Activated T-cell treated with anti-CD3 and anti-CD28 coated beads for 48 hours (primary cell): ENCODE results near the gene CTSA.
A peak's percentile ranks its signal among the peaks of the same experiment; 100 is the strongest.
"Not testable (repeated sequence)": the region's sequence is repeated elsewhere in the genome, so short reads cannot be mapped to it uniquely, and the experiment has no call there.

ENCODE experiments used
- DNase-seq: peaks from one replicate; pipeline ENCODE4 v3.0.0-alpha.2; 2020; ENCODE audit warnings: low read depth

The CTSA gene

DNA sequence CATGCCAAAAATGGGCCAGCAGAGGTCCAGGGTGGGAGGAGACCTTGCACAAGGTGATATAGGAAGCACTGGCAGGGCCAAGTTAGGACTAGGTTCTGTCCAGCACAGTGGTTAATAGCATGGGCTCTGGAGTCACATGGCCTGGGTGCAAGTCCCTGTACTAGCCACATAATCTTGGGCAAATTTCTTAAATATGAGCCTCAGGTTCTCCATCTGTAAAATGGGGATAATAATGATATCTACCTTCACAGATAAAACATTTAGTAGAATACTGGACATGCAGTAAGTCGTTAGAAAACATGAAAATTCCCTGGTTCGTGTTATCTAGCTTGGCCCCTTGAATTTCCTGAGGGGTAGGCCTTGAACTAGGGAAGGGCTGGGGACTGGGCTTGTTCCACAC, 6.2 kb downstream of the CTSA start:
- DNase-seq: no peak

DNA sequence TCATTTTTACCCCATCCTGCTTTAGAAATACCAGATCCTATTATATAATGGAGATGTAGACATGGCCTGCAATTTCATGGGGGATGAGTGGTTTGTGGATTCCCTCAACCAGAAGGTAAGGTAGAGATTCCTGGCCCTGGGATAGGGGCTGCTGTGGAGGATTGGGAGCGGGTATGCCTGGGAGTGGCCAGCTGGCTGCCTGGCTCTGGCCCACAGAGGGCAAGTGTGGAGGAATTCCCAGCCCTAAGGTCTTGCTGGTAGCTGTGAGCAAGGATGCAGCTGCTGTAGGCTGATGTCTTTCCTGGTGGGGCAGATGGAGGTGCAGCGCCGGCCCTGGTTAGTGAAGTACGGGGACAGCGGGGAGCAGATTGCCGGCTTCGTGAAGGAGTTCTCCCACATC, 6.6 kb downstream of the CTSA start:
- no peak for DNase-seq

DNA sequence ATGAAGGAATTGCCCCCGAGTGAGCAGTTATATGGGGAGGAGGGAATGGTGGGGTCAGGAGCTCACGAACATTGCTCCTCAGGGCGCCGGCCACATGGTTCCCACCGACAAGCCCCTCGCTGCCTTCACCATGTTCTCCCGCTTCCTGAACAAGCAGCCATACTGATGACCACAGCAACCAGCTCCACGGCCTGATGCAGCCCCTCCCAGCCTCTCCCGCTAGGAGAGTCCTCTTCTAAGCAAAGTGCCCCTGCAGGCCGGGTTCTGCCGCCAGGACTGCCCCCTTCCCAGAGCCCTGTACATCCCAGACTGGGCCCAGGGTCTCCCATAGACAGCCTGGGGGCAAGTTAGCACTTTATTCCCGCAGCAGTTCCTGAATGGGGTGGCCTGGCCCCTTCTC, 7.2 kb downstream of the CTSA start:
- no peak for DNase-seq

DNA sequence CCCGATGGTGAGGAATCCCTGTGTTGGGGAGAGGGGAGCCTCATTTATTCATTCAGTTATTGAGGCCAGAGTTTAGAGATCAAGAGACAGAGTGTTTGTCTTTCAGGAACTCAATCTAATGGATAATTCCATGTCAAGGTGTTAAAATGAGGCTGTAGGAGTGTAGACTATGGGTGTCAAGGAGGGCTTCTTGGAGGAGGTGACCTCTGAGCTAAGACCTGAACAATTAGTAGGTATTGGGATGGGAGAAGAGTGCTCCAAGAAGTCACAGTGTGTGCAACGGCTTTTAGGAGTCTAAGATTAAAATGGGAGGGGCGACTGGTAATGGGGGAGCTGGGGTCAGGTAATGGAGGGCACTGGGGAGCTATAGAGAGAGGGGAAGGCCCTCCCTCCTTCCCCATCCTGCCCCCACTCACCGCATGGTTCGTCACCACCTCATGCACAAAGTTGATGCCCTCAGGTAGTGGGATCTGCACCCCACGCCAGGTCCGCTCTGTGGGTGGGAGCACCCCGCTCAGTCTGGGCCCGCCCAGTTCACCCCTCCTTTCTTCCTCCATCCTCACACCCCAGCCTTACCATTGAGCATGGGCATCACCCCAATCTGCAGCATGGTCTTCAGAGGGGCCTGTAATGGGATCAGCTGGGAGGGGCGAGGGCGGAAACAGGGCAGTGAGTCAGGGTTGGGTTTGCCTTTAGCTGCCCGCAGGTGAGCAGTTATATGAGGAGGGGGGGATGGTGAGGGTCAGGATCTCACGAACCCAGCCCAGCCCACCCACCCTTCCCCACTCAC, 8.1 kb downstream of the CTSA start:
- no peak for DNase-seq

DNA sequence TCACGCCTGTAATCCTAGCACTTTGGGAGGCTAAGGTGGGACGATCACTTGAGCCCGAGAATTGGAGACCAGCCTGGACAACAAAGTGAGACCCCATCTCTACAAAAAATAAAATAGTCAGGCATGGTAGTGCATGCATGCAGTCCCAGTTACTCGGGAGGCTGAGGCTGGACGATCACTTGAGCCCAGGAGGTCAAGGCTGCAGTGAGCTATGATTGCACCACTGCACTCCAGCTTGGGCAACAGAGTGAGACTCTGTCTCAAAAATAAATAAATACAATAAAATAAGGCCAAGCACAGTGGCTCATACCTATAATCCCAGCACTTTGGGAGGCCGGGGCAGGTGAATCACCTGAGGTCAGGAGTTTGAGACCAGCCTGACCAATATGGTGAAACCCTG, 10.2 kb downstream of the CTSA start:
- not testable (repeated sequence) for DNase-seq

DNA sequence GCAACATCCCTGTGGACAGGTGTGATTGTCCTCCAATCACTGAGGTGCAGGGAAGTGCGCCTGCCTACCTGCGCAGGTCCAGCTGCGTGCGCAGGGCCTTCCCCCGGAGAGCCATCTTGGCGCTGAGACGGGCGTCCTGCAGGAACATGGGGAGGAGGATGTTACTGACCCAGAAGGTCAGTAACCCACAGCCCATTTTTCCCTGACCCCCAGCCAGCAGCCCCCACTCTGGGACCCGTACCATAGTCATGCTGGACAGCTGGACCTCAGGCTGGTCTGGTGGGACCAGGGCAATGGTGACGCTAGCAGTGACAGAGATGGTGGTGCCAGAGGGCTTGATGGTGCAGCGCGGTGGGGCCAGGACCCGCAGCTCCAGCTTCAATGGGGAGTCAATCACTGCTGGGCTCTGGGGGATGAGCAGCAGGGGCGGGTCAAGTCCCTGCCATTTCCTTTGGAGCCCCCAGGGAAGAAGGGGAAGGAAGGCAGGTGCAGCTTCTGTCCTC, 11.1 kb downstream of the CTSA start:
- no peak for DNase-seq

DNA sequence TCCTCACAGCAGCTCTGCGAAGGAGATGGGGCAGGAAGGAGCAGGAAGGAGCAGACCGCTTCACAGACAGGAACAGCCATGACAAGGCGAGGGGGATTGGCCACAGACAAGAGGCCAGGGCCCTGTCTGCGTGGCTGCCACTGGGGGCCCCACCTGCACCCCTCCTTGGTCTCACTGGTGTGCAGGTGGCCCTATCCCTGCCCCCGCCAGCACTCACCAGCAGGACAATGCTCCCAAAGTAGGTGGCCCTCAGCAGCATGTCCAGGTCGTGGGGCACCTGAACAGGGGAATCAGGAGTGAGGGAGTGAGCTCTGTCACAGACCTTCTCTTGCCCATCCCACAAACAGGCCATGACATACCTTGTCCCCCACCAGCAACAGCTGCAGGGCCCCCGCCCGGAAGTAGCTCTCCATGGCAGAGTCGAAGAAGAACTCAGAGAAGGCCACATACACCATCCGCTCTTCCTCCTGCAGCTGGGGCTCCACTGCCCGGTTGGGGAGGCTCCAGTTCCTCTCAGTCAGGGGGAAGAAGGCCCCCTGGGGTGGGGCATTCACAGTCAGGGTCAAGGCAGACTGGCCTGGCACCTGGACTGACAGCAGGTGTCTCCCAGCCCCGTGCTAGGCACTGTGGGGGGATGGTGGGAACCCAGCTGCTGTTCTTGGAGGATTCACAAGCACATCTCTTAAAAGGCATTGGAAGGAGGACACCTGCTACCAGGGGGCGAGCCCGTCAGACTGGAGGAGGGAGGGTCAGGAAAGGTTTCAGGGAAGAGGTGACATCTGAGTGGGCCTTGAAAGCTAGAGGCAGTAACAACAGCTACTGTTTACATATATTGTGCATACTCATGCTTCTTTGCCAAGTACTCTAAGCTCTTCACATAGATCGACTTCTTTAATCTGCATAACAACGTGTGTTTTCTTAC, 13.7 kb downstream of the CTSA start:
- DNase-seq: no peak

DNA sequence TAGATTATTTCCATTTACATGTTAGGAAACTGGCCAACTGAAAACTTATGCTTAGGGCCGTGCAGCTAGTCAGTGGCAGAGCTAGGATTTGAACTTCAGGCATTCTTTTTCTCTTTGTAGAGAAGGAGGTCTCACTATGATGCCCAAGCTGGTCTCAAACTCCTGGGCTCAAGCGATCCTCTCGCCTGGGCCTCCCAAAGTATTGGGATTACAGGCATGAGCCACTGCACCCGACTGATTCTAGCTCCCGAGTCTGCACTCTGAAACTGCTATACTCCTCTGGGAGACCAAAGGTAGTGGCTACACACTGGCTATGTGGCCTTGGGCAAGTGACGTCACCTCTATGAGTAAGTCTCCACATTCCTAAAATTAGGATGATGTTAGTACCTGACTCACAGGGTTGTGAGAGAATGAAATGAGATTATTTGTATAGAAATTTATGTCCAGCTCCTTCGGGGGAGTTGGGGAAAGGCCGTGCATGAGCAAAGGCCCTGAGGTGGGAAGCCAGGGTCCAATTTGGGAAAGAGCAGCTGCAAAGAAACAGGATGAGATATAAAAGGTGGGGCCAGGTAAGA, 14.5 kb downstream of the CTSA start:
- no peak for DNase-seq

DNA sequence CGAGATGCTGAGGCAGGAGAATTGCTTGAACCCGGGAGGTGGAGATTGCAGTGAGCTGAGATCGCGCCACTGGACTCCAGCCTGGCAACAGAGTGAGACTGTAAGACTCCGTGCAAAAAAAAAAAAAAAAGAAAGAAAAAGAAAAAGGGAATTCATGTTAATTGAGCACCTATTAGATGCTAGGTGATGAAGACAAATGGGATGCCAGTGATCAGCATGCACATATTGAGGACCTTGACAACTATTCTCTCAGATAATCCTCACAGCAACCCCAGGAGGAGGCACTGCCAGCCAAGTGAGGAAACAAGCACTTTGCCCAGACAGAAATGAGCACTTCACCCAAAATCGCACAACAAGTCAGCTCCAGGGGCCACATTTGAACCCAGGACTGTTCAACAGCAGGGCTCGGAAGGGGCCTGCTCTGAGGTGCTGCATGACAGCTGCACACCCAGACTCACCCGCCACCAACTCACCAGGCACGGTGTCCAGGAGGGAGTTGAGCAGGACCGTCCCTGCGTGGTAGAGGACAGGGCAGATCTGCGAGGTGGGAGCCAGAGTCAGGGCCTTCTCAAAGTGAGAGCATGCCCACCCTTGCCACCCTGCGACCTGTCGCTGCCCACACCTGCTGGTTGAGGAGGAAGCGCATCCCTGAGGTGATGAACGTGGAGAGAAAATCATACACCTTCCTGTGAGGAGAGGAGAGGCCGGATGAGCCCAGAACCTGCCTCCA, 16.2 kb downstream of the CTSA start:
- DNase-seq: no peak

DNA sequence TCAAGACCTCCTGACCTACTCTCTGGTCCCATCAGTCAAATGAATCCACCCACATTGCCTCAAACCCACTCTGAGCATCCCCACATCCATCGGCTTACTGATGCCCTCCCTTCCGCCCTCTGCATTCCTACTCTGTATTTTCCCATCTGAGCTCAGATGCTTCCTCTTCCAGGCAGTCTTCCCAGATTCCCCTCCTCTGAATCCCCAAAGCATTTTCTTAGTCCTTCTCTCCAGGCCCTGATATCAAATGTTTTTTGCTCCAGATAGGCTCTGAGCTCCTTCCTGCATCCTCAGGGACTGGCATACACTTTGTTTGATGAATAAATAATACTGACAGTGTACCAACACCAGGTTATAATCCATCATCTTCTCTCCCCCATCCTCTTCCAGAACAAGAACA, 16.9 kb downstream of the CTSA start:
- no peak for DNase-seq

DNA sequence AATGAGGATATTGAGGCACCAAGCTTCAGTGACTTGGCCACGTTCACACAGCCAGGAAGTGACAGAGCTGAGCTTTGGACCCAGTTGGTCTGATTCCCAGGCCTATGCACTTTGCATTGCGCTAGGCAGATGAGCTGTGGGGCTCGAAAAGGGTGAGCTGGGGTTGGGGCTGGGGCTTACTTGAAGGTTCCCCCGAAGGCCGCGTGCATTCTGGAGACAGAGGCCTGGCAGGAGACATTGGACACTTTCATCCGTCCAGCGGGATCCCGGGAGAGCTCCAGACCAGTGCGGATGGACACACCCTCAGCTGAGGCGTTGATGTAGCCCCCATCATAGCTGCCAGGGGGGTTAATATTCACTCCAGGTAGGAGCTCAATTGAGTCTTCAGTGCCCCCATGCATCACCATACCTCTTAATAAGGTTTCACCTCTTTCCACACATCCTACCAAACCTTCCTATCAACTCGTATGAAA, 18.2 kb downstream of the CTSA start:
- DNase-seq: no peak

DNA sequence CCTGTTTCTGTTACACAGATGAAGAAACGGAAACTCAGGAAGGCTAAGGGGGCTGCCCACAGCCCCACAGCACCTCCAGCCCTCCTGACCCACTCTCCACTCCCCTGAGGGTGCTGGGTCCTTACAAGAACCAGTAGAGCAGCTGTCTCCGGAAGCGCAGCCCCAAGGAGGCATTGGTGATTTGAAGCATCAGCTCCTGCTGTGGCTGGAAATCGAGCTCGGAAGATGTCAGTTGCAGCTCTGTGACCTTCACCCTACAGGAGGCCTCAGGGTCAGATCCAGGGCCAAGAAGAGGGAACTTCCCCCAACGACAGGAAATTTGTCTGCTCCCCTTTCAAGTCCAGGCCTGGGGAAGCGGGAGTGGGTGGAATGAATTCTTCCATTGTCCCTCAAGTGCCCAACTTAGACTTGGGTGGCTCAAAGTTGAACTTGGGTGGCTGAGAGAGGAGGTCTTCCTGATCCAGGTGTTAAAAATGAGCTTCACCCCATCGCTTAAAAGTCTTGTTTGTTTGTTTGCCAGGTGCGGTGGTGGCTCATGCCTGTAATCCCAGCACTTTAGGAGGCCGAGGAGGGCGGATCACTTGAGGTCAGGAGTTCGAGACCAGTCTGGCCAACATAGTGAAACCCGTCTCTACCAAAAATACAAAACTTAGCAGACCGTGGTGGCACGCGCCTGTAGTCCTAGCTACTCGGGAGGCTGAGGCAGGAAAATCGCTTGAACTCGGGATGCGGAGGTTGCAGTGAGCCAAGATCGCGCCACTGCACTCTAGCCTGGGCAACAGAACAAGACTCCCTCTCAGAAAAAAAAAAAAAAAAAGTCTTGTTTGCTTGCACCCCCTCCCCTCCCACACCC, 18.9 kb downstream of the CTSA start:
- no peak for DNase-seq

DNA sequence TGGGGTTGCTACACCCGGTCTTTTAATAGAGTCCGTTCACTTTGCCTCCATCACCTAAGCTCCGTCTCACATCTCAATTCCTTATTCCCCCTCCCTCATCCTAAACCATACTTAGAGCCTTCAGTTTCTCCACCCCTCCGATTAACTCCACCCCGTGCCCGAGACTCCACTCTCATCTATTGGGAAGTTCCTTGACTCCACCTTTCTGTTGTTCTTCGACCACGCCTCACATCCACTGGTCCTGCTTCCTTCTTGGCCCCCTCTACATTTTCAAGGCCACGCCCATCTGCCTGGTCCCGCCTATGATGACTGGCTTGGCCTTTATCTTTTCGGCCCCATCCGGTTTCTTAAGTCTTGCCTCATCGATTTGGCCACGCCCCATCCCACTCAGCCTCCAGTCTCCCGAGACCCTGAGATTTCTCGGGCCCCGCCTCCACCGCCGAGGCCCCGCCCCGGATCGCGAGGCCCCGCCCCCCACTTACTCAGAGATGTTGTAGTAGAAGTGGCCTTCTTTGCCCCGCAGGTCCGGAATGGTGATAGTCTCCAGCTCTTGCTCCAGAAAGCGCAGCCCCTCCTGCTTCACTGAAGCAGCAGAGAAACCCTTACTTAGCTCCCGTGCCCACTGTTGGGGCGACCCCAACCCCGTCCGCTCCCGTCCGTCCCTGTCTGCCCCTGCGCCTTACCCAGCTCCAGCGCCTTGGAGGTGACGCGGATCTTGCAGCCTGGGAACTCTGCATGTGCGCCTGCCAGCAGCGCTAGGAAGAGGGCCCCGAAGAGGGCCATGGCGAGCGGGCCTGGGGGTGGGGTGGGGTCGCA, 19.7 kb downstream of the CTSA start:
- peak; percentile 98 for DNase-seq

DNA sequence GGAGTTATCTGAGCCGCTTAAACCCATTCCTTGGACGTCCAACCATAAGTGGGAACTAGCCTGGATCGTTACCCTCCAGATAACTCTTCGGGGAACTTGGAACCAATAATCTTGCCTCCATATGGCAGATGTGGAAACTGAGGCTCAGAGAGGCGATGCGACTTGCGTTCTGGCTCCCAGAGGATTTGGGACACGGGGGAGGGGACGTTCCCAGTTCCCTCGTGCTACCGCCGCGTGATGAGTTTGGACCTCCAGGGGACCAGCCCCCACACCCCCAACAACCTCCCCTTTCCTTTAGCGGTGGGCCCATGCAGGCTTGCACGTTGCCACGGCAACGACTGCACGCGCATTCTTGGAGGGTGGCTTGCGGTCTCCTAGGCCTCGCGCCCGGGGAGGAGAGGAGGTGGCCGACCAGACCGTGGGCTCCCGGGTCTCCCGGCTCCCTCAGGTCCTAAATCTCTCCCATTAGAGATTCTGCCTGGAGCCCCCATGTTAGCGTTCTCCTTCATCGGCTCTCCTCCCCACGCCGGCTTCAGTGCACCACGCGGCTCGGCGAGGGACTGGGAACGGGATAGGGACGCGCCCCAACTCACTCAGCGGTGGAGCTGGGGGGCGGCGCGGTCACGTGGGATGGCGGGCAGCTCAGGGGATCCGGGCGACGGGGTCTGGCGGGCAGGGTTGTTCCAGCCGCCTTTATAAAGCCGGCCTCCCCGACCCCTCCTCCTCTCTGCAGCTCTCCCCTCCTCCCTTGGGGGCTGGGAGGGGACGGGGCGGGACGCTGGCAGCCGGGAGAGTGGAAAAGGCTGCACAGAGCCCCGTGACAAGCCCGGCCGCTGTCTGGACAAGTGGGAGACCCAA, 20.6 kb downstream of the CTSA start, which contains the start of gene PLTP:
Gene PLTP (minus strand): TSS at position 670 of the 858 bp plus-strand sequence. CDS start 703 bp downstream, outside the sequence.
- peak; percentile 25 for DNase-seq

DNA sequence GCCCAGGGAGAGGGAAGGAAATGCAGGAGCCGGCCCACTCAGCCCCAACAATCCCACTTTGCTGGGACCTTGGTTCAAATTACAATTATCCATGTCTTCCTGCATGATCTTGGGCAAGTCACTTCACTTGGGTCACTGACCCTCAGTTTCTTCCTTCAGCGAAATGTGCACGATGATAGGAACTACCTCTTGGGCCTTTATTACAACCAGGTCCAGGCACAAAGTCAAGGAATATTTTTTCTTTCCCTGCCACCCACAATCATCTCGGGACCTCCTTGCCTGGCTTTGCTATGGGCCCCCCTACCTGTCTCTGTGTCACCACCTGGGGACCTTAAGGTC, 21.2 kb downstream of the CTSA start:
- no peak for DNase-seq

DNA sequence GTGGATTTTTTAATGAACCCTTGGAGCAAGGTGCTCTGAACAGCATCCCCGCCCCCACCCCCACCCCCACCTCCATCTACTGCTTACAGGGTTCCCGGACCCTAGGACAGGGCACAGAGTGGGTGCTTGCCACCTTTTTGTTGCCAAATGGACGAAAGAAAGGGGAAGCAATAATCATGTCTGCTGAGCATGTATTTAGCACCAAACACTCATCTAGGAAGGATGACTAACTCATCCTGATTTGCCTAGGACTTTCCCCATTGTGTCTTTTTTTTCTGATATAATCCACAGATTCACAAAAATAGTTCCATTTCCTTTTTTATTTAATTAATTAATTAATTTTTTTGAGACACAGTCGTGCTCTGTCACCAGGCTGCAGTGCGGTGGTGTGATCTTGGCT, 22.0 kb downstream of the CTSA start:
- no peak for DNase-seq

DNA sequence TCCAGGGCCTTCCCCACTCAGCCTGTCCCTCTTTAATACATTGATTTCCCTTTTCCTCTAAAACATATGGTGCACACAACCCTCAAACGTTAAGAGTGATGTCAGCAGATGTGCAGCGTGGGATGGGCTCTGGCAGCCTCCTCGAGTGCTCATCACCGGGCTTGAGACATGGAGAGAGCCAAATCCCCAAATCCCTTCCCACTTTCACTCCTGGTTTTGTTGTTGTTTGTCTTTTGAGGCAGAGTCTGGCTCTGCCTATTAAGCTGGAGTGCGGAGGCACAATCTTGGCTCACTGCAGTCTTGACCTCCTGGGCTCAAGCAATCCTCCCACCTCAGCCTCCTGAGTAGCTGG, 26.6 kb downstream of the CTSA start:
- DNase-seq: no peak

DNA sequence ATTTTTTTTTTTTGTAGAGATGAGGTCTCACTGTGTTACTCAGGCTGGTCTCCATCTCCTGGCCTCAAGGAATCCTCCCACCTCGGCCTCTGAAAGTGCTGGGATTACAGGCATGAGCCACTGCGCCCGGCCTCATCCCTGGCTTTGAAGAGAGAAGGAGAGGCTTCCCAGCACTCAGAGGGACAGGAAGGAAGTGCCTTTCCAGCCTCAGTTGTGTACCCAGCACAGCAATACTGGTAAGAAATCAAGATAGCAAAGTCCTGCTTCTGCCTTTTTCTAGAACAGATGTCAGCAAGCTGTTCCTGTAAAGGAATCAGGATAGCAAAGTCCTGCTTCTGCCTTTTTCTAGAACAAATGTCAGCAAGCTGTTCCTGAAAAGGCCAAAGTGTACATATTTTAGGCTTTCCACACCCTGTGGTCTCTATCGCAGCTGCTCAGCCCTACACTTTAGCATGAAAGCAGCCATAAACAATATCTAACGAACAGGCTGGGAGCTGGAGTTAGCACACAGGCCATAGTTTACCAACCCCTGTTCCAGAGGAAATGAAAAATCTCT, 27.1 kb downstream of the CTSA start:
- DNase-seq: no peak
